22Rv1 (cell line): ENCODE data around the gene PRKCE.

Experiments used
- CTCF ChIP-seq: fragments of 450-650 bp; IDR thresholded peaks from 2 replicates; pipeline ENCODE4 v1.5.1; 2017; ENCODE audit warnings: mild to moderate bottlenecking
- ZFX ChIP-seq: fragments of 450-650 bp; IDR thresholded peaks from 2 replicates; pipeline ENCODE4 v1.6.1; 2017; ENCODE audit warnings: antibody characterized with exemption, borderline replicate concordance

- TF ChIP-seq CTCF (no peak), ZFX (no peak)
Observed at GRCh38 chr2:46226620-46227019, 575.1 kb downstream of the PRKCE start.
